ENCODE results near the gene DCDC2C.

DCDC2C gene

GRCh38 chr2:3840611-3841155 lies 137.3 kb downstream of the DCDC2C start:
- no peak for DNase-seq

- no peak for DNase-seq
Observed at GRCh38 chr2:3847397-3848052, 144.2 kb downstream of the DCDC2C start.

GRCh38 chr2:3848776-3849175 lies 145.4 kb downstream of the DCDC2C start:
- DNase-seq: no peak

GRCh38 chr2:3849213-3849612 lies 145.8 kb downstream of the DCDC2C start:
- DNase-seq: no peak

GRCh38 chr2:3857576-3857975 lies 154.2 kb downstream of the DCDC2C start:
- DNase-seq: no peak

- no peak for DNase-seq
Observed at GRCh38 chr2:3864943-3865865, 161.8 kb downstream of the DCDC2C start.

- DNase-seq: no peak
Observed at GRCh38 chr2:3867469-3867868, 164.1 kb downstream of the DCDC2C start.

- no peak for DNase-seq
Observed at GRCh38 chr2:3868012-3868805, 164.8 kb downstream of the DCDC2C start.

GRCh38 chr2:3870222-3870621 lies 166.8 kb downstream of the DCDC2C start:
- no peak for DNase-seq

- no peak for DNase-seq
Observed at GRCh38 chr2:3871002-3871401, 167.6 kb downstream of the DCDC2C start.

GRCh38 chr2:3872451-3872850 lies 169.1 kb downstream of the DCDC2C start:
- no peak for DNase-seq

- DNase-seq: no peak
Observed at GRCh38 chr2:3873899-3874298, 170.5 kb downstream of the DCDC2C start.

- DNase-seq: no peak
Observed at GRCh38 chr2:3876221-3876620, 172.8 kb downstream of the DCDC2C start.

- DNase-seq: no peak
Observed at GRCh38 chr2:3876685-3877084, 173.3 kb downstream of the DCDC2C start.

- DNase-seq: no peak
Observed at GRCh38 chr2:3885629-3886628, 182.6 kb downstream of the DCDC2C start.

GRCh38 chr2:3895021-3895420 lies 191.6 kb downstream of the DCDC2C start:
- DNase-seq: no peak
